ENCODE measurements around the gene CPTP.

CPTP gene

GRCh38 chr1:1304331-1305299, 20.0 kb upstream of the CPTP start:
- H3K4me3 ChIP-seq (ENCODE audit: low read depth, low read length): peak overlapping the region; percentile 97
- DNase-seq: peak; percentile 97

GRCh38 chr1:1305300-1306069, 19.1 kb upstream of the CPTP start:
- no peak for TF ChIP-seq CTCF (IDR thresholded peaks at IDR 0.05; ENCODE audit: low read depth, low read length)
- peak overlapping the region; percentile 99 for H3K27ac ChIP-seq
- H3K9me3 ChIP-seq (ENCODE audit: severe bottlenecking): no peaks in the 10 kb centered on the region
- DNase-seq: peak; percentile 92
- peak overlapping the region; percentile 97 for H3K4me3 ChIP-seq (ENCODE audit: low read depth, low read length)
- H3K27me3 ChIP-seq (ENCODE audit: insufficient read depth, low read depth, severe bottlenecking): no peaks in the 10 kb centered on the region
- H3K36me3 ChIP-seq: peaks cover 28% of the 10 kb centered on the region

More at GRCh38 chr1:1304331-1305299, 20.0 kb upstream of the CPTP start:
- Histone ChIP-seq H3K9me3 (ENCODE audit: severe bottlenecking) (no peaks in the 10 kb centered on the region), H3K27me3 (ENCODE audit: insufficient read depth, low read depth, severe bottlenecking) (no peaks in the 10 kb centered on the region), H3K27ac (peak overlapping the region; percentile 99), H3K36me3 (peaks cover 28% of the 10 kb centered on the region)
- TF ChIP-seq CTCF (IDR thresholded peaks at IDR 0.05; ENCODE audit: low read depth, low read length): 0 out of 2 replicates have a peak, but pooled peaks have one; percentile 5

GRCh38 chr1:1306070-1306660, 18.4 kb upstream of the CPTP start:
- peaks cover 31% of the 10 kb centered on the region for H3K36me3 ChIP-seq
- H3K4me3 ChIP-seq (ENCODE audit: low read depth, low read length): peak overlapping the region; percentile 97
- no peaks in the 10 kb centered on the region for H3K9me3 ChIP-seq (ENCODE audit: severe bottlenecking)
- peak; percentile 71 for DNase-seq
- peak overlapping the region; percentile 99 for H3K27ac ChIP-seq
- H3K27me3 ChIP-seq (ENCODE audit: insufficient read depth, low read depth, severe bottlenecking): no peaks in the 10 kb centered on the region
- peak; percentile 52 for TF ChIP-seq CTCF (IDR thresholded peaks at IDR 0.05; ENCODE audit: low read depth, low read length)

GRCh38 chr1:1306661-1307260, 17.8 kb upstream of the CPTP start:
- Histone ChIP-seq H3K4me3 (ENCODE audit: low read depth, low read length) (peak overlapping the region; percentile 97), H3K27ac (peak overlapping the region; percentile 99), H3K36me3 (peaks cover 37% of the 10 kb centered on the region), H3K27me3 (ENCODE audit: insufficient read depth, low read depth, severe bottlenecking) (no peaks in the 10 kb centered on the region), H3K9me3 (ENCODE audit: severe bottlenecking) (no peaks in the 10 kb centered on the region)
- TF ChIP-seq CTCF (IDR thresholded peaks at IDR 0.05; ENCODE audit: low read depth, low read length): no peak
- DNase-seq: no peak

GRCh38 chr1:1307261-1307922, 17.2 kb upstream of the CPTP start:
- Histone ChIP-seq H3K9me3 (ENCODE audit: severe bottlenecking) (no peaks in the 10 kb centered on the region), H3K36me3 (peaks cover 43% of the 10 kb centered on the region), H3K27me3 (ENCODE audit: insufficient read depth, low read depth, severe bottlenecking) (no peaks in the 10 kb centered on the region), H3K27ac (peak overlapping the region; percentile 99), H3K4me3 (ENCODE audit: low read depth, low read length) (peak overlapping the region; percentile 97)
- TF ChIP-seq CTCF (IDR thresholded peaks at IDR 0.05; ENCODE audit: low read depth, low read length): no peak
- no peak for DNase-seq
